OCI-LY1 (cell line): ENCODE data around the gene MYOT.

Source experiments
- EZH2 ChIP-seq: fragments of 200-600 bp; sonication (generic), shearing (Covaris generic); IDR thresholded peaks from 2 replicates; pipeline ENCODE4 v1.8.0; 2017; ENCODE audit warnings: borderline replicate concordance, mixed run types, mild to moderate bottlenecking, antibody characterized with exemption, low read length, moderate library complexity, mixed read lengths
- TF ChIP-seq, protein P1 (sequence below): fragments of 200-600 bp; sonication (generic), shearing (Covaris generic); IDR thresholded peaks from 2 replicates; pipeline ENCODE4 v1.5.1; 2017; ENCODE audit warnings: mild to moderate bottlenecking, antibody characterized with exemption, low read length, moderate library complexity, mixed read lengths

GRCh38 chr5:137819766-137820165 is 47.9 kb upstream of the MYOT start:
- TF ChIP-seq, protein P1, sequence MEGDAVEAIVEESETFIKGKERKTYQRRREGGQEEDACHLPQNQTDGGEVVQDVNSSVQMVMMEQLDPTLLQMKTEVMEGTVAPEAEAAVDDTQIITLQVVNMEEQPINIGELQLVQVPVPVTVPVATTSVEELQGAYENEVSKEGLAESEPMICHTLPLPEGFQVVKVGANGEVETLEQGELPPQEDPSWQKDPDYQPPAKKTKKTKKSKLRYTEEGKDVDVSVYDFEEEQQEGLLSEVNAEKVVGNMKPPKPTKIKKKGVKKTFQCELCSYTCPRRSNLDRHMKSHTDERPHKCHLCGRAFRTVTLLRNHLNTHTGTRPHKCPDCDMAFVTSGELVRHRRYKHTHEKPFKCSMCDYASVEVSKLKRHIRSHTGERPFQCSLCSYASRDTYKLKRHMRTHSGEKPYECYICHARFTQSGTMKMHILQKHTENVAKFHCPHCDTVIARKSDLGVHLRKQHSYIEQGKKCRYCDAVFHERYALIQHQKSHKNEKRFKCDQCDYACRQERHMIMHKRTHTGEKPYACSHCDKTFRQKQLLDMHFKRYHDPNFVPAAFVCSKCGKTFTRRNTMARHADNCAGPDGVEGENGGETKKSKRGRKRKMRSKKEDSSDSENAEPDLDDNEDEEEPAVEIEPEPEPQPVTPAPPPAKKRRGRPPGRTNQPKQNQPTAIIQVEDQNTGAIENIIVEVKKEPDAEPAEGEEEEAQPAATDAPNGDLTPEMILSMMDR, result no peak
- no peak for TF ChIP-seq EZH2
